HG02840 (cell line): Measurements from ENCODE around the gene RABAC1.
"Not testable (repeated sequence)": the region's sequence is repeated elsewhere in the genome, so short reads cannot be mapped to it uniquely, and the experiment has no call there.

Experiments used
- ATAC-seq: cut with Tn5 transposase; IDR thresholded peaks from one replicate; pipeline ENCODE4 v1.9.1; 2021; ENCODE audit warnings: mild to moderate bottlenecking, moderate library complexity, moderate number of reproducible peaks; ENCODE audit not compliant: unreplicated experiment, low FRiP score

The RABAC1 gene

DNA sequence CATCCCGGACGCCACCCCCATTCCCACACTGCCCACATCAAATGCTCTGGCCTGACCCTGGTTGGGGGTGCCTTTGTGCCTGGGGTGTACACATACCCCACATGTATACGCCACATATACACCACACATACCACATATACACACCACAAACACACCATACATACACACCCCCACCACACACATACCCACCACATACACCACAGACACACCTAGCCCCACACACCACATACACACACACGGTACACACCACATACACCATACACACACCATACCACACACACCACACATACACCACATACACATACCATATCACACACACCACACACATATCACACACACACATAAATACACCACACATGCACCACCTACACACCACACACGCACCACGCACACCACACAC lies 41.0 kb downstream of the RABAC1 start:
- ATAC-seq, result no peak

DNA sequence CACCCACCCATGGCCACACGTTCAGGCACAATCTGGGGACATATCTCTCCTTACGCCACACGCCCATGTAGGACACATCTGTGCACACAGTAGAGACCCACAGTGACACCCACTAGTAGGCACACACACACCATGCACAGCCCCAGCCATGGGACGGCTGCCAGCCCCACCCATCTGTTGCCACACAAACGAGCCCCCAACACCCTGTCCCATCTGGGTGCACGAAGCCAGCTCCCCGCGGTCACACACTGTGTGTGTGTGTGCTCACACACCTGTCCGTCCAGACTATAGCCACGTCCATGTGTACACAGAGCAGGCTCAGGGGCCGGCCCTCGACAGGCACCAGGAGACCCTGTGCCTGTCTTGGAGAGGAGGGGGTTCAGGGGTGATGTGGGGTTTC lies 41.4 kb downstream of the RABAC1 start:
- no peak for ATAC-seq

DNA sequence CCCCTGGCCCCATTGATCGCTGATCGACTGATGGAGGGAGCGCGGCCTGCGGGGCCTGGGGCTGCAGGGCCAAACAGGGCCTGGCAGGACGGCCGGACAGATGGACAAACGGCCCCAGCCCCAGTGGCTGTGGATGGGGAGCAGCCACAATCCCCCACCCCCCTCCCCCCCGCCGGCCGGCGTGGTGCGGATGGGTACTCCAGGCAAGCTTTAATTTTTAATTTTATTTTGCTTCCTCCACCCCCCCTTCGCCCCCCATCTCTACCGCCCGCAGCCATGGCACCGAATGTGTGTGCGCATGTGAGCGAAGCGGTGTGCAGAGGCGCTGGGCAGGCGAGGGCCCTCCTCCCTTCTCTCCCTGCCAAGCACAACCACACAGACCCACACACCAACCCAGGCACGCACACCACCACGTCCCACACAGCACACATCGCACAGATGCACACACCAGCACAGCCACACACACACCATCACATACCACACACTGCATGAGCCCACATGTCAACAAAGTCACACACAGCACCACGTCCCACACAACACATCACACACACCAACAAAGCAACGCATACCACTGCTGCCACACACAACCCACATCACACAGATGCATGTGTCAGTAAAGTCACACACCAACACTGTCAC lies 43.2 kb downstream of the RABAC1 start:
- no peak for ATAC-seq

DNA sequence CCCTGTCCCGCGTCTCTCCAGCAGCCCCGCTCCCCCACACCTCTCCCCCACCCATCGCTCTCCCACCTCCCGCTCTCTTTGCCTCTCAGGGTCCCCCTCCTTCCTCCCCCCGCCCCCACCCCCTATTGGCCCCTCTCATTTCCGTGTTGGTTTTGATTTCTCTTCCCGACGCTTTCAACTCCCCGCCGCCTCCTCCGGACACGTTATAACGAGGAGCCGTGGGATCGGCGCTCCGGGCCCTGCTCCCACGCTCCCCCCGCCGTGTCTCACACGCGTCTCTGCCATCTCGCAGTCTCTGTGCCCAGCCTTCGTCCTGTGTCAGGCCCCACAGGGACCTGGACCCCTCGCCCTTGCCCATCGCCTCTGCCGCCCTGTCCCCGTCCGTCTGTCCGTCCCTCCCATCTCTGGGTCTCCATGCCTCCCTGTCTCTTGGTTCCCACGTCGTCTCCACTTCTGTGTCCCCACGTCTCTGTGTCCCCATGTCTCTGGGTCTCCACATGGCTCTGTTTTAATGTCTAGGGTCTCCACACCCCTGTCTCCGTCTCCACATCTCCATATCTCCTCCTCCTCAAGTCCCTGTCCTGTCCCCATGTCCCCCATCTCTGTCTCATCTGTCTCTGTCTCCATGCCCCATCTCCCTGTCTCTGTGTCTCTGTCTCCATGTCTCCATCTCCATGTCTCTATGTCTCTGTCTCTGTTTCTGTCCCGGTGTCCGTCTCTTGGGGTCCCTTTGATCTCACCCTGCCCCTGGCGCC lies 43.9 kb downstream of the RABAC1 start:
- no peak for ATAC-seq

DNA sequence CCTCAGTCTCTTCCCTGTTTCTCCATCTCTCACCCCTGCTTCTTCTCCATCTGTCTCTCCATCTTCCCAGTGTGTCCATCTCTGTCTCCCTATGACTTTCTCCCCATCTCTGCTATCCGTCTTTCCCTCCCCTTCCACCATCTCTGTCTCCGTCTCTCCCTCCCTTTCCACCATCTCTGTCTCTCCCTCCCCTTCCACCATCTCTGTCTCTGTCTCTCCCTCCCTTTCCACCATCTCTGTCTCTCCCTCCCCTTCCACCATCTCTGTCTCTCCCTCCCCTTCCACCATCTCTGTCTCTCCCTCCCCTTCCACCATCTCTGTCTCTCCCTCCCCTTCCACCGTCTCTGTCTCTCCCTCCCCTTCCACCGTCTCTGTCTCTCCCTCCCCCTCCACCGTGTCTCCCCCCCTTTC lies 44.7 kb downstream of the RABAC1 start:
- not testable (repeated sequence) for ATAC-seq

DNA sequence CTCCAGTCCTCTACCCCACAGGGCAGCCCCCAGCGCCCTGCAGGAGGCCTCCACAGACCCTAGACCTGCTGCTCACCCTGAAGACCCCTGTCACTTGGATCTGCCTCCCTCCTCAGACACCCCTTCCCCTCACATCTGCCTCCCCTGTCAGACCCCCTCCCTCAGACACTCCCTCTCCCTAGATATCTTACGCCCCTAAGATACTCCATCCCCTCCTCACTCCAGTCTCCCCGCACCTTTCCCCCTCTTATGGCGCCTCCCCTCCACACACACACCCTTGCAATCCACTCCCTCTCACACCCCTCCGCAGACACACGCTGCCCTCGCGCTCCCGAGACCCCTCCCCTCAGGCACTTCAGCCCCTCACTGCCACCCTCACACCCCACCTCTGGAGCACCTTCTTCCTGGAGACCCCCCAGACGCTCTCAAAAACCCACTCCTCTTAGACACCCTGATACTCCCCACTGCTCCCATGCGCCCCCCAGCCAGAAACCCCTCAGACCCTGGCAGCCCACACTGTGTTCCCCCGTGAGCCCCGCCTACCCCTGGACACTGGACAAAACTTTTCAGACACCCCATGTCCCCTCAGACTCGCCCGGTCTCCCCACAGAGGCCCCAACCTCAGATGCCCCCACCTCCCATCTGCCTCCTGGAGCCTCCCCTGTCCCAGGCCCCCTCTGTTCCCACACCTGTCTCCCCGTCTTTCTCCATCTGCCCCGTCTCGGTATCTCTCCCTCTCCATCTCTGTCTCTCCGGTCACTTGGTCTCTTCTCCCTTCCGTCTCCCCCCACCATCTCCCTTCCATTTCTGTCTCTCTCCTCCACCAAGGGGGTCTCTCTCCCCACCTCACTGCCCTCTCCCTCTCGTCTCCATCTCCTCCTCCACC lies 45.3 kb downstream of the RABAC1 start:
- ATAC-seq, result no peak

DNA sequence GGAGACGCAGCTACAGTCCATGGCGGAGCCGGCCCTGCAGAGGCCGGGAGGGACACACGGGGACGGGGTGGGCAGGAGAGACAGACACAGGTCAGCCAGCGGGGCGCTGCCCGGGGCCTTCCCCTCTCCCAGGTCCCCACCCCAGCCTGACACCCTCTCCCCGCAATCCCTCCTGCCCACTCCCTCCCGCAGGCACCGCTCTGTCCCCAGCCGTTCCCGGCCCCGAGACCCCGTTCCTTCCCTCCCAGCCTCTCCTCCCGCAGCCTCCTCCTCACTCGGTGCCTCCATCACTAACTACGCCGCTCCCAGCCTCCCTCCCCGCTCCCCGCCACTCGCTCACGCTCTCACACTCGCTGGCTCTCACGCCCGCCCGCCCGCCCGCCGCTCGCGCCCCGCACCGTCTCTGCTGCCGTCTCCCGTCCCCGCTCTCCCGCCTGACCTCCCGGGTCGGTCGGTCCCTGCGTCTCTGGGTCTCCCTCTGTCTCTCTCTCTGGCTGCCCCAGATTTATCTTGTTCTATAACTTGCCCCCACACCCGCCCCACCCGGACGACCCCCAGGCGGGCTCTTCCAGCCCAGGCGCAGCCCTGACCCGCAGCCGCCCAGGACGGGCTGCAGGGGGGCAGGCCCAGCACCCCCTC lies 46.1 kb downstream of the RABAC1 start:
- ATAC-seq, result no peak

DNA sequence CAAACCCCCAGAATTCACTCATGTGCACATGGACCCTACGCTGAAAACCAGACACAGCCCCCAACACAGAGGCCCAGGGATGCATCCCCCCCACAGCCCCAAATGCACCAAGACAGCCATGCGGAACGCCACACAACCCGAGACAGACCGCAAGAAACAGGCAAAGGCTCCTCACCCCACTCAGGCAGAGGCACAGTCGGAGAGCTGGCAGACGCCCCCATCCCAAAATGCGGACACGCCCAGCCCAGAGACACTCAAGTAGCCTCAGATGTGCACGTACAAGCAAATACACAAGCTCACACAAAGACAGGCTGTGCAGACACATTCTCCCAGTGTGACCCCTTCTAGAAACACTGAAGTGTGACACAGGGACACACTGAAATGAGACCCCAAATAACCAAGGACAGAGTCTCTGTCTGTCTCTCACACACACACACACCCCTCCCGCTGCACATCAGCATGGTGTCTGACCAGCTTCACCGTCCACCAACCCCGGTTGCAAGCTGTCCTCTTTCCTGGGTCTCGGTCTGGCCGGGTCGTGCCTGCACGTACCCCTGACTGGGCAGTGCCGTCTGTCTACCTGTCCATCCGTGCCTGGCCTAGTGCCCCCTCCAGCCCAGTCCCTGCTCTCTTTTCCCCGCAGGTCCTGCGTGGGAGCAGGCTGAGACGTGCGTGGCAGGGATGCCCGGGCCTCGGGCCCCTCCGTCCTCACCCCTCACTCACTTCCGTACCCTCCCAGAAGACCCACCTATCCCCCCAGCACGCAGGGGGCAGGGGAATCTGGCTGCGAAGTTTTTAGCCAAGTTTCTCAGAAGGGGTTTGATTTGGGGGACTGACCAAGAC lies 47.0 kb downstream of the RABAC1 start:
- no peak for ATAC-seq

DNA sequence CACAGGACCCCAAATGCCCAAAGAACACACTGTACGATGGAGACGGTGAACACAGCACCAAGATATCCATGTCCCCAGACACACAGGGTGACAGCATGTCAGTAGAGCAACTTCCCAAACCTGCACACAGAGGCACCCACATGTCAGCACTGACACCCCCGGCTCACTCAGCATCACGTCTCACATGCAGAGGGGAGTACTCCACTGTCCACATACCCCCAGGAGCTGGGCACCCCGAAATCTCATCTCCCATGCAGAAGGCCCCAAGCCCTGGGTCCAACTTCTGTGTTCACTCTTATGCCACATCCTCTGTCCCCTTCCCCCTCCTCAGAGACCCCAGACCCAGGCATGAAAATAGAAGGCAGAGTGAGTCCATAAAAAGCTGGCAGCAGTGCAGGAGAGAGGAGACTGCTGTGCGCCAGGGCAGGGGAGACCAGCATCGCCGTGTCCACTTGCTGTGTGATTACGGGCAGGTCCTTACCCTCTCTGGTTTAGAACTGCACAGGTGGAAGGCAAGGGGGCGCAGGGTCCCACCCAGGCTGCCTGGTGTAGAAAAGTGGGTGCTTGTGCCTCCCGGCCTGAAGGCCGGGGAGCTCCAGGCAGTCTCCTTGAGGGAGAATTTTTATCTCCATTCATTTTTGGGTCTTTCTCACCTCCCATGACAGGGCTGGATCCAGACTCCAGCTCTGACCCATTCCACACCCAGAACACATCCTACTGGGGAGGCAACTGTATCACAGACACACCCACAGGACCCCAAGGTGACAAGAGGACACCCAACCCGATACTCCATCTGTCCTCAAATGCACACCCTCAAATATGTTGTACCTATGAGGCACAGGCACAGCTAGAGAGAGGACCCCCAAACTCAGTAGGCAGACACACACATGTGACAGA lies 47.9 kb downstream of the RABAC1 start:
- no peak for ATAC-seq

DNA sequence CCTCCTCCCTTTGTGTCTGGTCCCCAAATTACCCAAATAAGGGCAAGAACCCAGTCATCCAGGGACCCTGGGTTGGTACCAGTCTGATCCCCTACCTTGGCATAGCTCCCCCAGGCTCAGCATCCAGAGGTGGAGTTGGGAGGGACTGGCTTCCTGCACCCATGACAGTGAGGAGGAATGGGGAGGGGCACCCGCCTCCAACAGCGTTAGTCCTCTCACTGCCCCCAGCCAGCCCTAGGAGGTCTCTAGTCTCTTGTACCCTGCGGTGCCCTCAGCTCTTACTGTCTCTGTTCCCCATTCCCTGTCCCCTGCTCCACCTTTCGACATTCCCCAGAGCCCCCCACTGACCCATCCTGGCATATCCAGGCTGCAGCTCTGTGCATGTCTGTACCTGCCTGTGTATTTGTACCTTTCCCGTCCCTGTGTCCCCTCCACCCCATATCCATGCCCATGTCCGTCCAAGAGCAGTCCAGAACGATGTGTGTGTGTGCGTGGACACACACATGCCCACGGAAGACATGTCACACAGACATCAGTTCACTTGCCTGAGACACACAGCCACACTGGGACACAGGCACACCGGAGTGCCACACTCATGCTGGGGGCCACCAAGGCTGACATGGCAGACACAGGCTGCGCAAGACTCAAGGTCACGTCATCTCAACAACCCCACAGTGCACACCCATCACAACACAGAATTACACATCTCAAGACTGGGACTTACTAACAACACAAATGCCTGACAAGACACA lies 48.7 kb downstream of the RABAC1 start:
- ATAC-seq, result no peak

DNA sequence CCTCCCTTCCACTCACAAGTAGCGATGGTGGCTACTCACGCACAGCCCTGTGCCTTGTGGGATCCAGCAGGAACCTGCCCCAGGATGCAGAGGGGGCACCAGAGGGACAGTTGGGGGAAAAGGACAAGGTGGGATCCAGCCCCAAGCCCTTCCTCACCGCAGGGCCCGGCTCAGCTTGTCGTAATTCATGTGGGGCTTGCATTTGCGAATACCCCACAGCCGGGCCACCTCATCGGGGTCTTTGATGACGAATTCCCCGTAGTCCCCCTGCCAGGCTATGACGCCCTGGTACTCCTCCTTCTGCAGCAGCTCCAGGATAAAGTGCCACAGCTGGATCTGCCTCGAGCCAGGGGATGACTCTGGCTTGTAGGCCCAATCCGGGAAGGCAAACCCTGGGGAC lies 49.4 kb downstream of the RABAC1 start:
- ATAC-seq, result no peak

DNA sequence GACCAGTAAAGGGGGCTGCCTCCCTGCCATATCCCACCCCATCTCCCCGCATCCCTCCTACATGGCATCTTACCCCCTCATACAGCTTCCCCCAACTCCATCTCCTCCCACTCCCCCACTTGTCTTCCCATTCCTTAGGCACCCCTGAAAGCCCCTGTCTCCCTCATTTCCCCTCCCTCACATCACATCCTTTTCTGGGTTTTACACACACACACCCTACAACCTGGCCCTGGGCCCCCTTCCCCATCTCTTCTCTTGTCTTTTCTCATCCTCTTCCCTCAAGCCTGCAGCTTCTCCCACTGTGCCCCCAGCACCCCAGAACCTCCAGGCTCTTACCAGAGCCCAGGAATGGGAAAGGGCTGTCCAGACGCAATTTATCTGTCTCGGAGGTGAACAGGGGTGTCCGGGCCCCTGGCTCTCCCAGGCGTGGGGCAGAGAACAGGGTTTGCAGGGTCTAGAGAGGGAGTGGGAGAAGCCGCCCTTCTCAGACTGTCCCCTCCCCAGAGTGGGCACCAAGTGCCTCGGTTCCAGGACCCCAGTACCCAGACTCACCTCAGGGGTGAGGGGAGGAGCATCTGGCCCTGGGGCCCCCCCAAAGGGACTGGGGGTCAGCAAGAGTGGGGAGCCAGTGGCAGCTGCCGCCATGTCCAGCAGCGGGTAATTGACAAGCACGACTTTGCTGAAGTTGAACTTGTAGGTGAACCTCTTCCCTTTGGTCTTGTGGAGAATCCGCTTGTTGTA lies 50.2 kb downstream of the RABAC1 start:
- ATAC-seq, result no peak

DNA sequence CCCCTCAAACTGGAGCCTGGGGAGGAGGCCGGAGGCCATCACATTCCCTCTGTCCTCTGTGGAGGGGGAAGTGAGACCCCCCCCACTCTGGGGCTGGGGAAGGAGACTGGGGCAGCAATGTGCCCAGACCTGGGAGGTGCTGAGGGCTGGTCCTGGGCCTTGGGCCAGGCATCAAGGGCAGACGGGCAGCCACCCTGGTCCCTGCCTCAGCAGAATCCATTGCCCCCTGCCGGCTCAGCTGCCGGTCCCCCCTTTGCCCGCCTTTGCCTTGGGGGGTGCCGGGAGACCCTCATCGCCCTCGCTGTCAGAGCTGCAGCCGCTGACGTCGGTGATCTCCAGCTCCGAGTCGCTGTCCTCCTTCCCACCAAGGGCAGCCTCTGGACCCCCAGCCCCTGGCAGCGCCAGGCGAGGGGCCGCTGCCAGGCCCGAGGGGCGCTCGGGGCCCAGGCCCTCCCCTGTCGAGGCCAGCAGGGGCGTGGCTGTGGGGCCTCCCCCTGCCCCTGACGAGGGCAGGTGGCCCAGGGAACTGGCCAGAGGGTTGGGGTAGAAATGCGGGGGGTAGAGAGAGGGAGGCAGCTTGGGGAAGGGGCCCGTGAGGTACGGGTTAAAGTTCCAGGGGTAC lies 51.0 kb downstream of the RABAC1 start:
- no peak for ATAC-seq

DNA sequence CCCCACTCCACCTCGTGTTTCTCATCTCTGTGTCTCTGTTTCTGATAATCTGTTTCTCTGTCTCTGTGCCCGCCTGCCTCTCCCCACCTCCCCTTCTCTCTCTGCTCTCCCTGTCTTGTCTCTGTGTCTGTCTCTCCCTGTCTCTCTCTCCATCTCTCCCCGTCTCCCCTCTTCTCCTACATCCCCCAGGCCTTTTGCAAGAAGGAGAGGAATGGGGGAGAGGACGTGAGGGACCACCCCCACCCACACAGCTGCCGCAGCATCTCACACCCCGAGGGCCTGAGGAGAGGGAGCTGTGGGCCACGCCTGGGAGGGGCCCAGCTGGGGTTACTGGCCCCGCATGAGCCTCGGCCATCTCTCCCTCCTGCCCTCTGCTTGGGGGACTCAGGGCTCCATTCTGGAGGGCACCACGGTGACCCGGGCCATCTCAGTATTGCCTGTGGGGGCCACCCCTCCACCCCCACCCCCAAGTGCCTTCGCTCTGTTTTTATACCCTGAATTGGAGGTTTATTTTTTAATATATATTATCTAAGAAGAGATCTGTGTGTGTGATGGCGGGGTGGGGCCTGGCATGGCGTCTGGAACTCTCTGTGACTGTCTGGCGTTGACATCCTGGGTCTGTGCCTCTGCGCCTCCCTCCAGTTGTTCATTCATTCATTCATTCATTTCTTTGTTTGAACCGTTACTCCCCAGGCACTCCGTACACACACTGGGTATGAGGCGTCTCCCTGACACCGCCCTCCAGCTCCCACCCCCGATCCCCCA lies 52.0 kb downstream of the RABAC1 start:
- ATAC-seq, result no peak
